ENCODE data around the gene CA12. TPM values are rescaled to one million over a fixed set of nuclear protein-coding genes. Genes with fewer than 3 reads are reported as not detected.

CA12 gene
- total and polyA plus RNA-seq, 10 of the 15 experiments (the other 5 are each of a cell fraction or from before 2014, with no cell fraction given): 0.03 to 0.10 TPM; not detected in 8

GRCh38 chr15:63382966-63383710 lies 1.5 kb upstream of the CA12 start:
- no peaks in the 10 kb centered on the region for H4K20me1 ChIP-seq (ENCODE audit: control insufficient read depth, insufficient read depth)
- no peaks in the 10 kb centered on the region for H3K79me2 ChIP-seq (ENCODE audit: control insufficient read depth, insufficient read depth, low read length)
- FAIRE-seq (no peak), DNase-seq (ENCODE audit: low read depth, low spot score) (no peak), ATAC-seq (no peak)
- ChIA-PET CTCF (no interaction called here), POLR2A (no interaction called here), RAD21 (ENCODE audit: unreplicated experiment) (no interaction called here), SMC1A (ENCODE audit: uncharacterized antibody, unreplicated experiment) (no interaction called here)
- 40% methylated on average over 10 of the region's 10 CpGs for WGBS (ENCODE audit: insufficient coverage, insufficient replicate concordance, low lambda C conversion rate, missing lambda C conversion rate)
- H3K9ac ChIP-seq (ENCODE audit: control insufficient read depth, insufficient read depth, low read length): no peak overlapping the region
- H3K4me2 ChIP-seq (ENCODE audit: control insufficient read depth, insufficient read depth): no peak overlapping the region
- H3K4me3 ChIP-seq: no peak overlapping the region
- H3K9me3 ChIP-seq (replicated peaks; ENCODE audit: control insufficient read depth, insufficient read depth, low read length): no peaks in the 10 kb centered on the region; the same call in 2 of the 3 replicates
- intact Hi-C loops (cut with micrococcal nuclease; ENCODE audit: unreplicated experiment): no loop called here
- no peaks in the 10 kb centered on the region for H3K4me1 ChIP-seq (ENCODE audit: control insufficient read depth, insufficient read depth, low read length)
- no peak overlapping the region for H3K27ac ChIP-seq (ENCODE audit: control insufficient read depth, insufficient read depth)
- no TSS peak for BruUV-seq (replicated peaks)
- no peak overlapping the region for H2AFZ ChIP-seq (ENCODE audit: control insufficient read depth, low read depth, low read length)
- H3K27me3 ChIP-seq (replicated peaks in 1 of 2; ENCODE audit: control insufficient read depth in 2 of 2, insufficient read depth in 2 of 2, low read length in 1 of 2): peaks cover 2 to 11% of the 10 kb centered on the region in 2 experiments; a peak in 3 of 4 replicates
- TF ChIP-seq MYB (IDR thresholded peaks at IDR 0.05; ENCODE audit: borderline replicate concordance, low read depth, low read length): no peak
- no peak for TF ChIP-seq SIN3A (IDR thresholded peaks at IDR 0.05; ENCODE audit: low read depth, low read length)
- no peak for TF ChIP-seq HDGF (IDR thresholded peaks at IDR 0.05)
- no peak for TF ChIP-seq BMI1 (IDR thresholded peaks at IDR 0.05; ENCODE audit: borderline replicate concordance)
- no peak for TF ChIP-seq CEBPB (IDR thresholded peaks at IDR 0.05; ENCODE audit: borderline replicate concordance in 1 of 2, low read depth in 2 of 2, low read length in 2 of 2)
- TF ChIP-seq GABPA (IDR thresholded peaks at IDR 0.05; ENCODE audit: low read depth): no peak
- no peak for TF ChIP-seq RFX5 (IDR thresholded peaks at IDR 0.05; ENCODE audit: low read depth, low read length)
- TF ChIP-seq ZNF207 (IDR thresholded peaks at IDR 0.05; ENCODE audit: borderline replicate concordance): no peak
- TF ChIP-seq EP300 (IDR thresholded peaks at IDR 0.05; ENCODE audit: borderline replicate concordance in 1 of 2, control insufficient read depth in 1 of 2, low read depth in 2 of 2, low read length in 2 of 2): no peak
- TF ChIP-seq SKIL (IDR thresholded peaks at IDR 0.05; ENCODE audit: low read depth, poor library complexity, severe bottlenecking): no peak
- TF ChIP-seq SMAD5 (IDR thresholded peaks at IDR 0.05; ENCODE audit: low read depth): no peak
- TF ChIP-seq BCL3 (IDR thresholded peaks at IDR 0.05; ENCODE audit: borderline replicate concordance, insufficient read depth, low read depth, low read length, poor library complexity, severe bottlenecking): no peak
- no peak for TF ChIP-seq WRNIP1 (IDR thresholded peaks at IDR 0.05; ENCODE audit: borderline replicate concordance, low read depth, low read length)
- no peak for TF ChIP-seq POLR2AphosphoS2 (IDR thresholded peaks at IDR 0.05; ENCODE audit: low read depth, low read length)
- TF ChIP-seq MYC (IDR thresholded peaks at IDR 0.05; ENCODE audit: insufficient read depth, insufficient read length, insufficient replicate concordance, low read length, severe bottlenecking): no peak
- no peak for TF ChIP-seq SPI1 (IDR thresholded peaks at IDR 0.05; ENCODE audit: borderline replicate concordance, insufficient read depth, low read depth, low read length)
- in situ Hi-C loops (cut with MboI): no loop called here
- no peaks in the 10 kb centered on the region for H3K36me3 ChIP-seq (ENCODE audit: control insufficient read depth in 2 of 2, insufficient read depth in 2 of 2, low read length in 1 of 2)
